SU-DHL-6 (cell line): ENCODE results near the gene IRF9.

Experiments
- CTCF ChIP-seq: fragments of 200-600 bp; sonication (generic); IDR thresholded peaks from one replicate; pipeline ENCODE4 v1.5.1; 2017; ENCODE audit warnings: antibody characterized with exemption, mild to moderate bottlenecking, low read length, moderate library complexity; ENCODE audit not compliant: insufficient read depth, poor library complexity, severe bottlenecking
- EZH2phosphoT487 ChIP-seq: fragments of 200-600 bp; sonication (generic), shearing (Covaris generic); conservative IDR thresholded peaks from 2 replicates; pipeline ENCODE4 v1.6.1; 2018; ENCODE audit warnings: mild to moderate bottlenecking, antibody characterized with exemption, low read length, moderate library complexity, mixed read lengths

GRCh38 chr14:24194873-24195185 lies 33.8 kb downstream of the IRF9 start:
- no peak for TF ChIP-seq EZH2phosphoT487
- TF ChIP-seq CTCF, result no peak
